HUES6 (cell line): ENCODE measurements around the gene FGFR3.

Experiments used
- H3K27ac ChIP-seq: 2 replicates; pipeline ENCODE4 v1.7.0; 2013; ENCODE audit warnings: low read depth, mild to moderate bottlenecking, low read length, inconsistent platforms
- H3K27me3 ChIP-seq: 2 replicates; pipeline ENCODE4 v1.6.1; 2013; ENCODE audit warnings: low read length; ENCODE audit not compliant: control insufficient read depth, insufficient read depth
- H3K36me3 ChIP-seq: 2 replicates; pipeline ENCODE4 v1.6.1; 2013; ENCODE audit warnings: low read length; ENCODE audit not compliant: control insufficient read depth, insufficient read depth
- H3K4me1 ChIP-seq: 2 replicates; pipeline ENCODE4 v1.6.1; 2013; ENCODE audit warnings: low read length; ENCODE audit not compliant: control insufficient read depth, insufficient read depth
- H3K4me3 ChIP-seq: 2 replicates; pipeline ENCODE4 v1.5.1; 2013; ENCODE audit warnings: low read depth, low read length
- H3K9ac ChIP-seq: one replicate; pipeline ENCODE4 v1.6.1; 2013; ENCODE audit warnings: mild to moderate bottlenecking, low read length
- H3K9me3 ChIP-seq: 2 replicates; pipeline ENCODE4 v1.6.1; 2013; ENCODE audit warnings: low read depth, low read length; ENCODE audit not compliant: control insufficient read depth, insufficient read depth

FGFR3 gene

DNA sequence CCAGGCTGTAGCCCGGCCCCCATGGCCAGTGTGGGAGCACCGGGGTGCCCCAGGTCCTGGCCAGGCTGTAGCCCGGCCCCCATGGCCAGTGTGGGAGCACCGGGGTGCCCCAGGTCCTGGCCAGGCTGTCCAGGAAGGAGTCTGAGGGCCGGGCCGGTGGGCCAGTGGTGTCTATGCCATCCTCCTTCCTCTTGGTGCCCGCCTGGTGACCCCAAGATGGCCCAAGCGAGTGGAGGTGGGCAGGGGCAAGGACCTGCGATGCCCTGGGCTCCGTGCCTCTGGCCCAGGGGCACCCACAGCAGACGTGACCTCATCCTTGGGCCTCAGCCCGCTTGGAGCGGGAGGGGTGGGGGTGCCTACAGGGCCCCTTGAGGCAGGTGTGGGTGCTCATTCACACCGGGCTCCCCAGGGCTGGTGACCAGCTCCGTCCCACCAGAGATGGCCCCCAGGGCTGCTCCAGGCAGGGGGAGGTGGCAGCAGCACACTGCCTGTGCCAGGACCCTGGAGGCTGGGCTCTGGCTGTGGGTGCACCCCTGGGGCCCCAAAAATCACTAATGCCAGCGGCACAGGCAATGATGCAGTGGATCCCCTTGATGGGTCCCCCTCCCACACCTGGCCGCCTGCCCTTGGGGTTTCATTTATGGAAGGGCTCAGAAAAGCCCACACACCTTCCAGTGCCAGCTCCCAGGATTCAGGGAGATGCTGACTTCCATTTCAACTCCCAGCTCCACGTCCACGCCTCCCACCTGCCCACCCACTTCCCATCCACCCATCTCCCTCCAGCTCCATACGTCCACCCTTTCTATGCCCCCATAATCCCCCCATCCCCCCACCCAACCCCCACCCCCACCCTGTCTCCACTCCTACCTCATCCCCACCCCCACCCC lies 36.0 kb upstream of the FGFR3 start:
- Histone ChIP-seq H3K9me3 (no peaks in the 10 kb centered on the region), H3K4me1 (peaks cover 16% of the 10 kb centered on the region), H3K27ac (no peak overlapping the region), H3K9ac (no peak overlapping the region), H3K27me3 (peaks cover 1% of the 10 kb centered on the region; the same call in 1 of the 2 replicates), H3K36me3 (no peaks in the 10 kb centered on the region), H3K4me3 (no peak overlapping the region)

DNA sequence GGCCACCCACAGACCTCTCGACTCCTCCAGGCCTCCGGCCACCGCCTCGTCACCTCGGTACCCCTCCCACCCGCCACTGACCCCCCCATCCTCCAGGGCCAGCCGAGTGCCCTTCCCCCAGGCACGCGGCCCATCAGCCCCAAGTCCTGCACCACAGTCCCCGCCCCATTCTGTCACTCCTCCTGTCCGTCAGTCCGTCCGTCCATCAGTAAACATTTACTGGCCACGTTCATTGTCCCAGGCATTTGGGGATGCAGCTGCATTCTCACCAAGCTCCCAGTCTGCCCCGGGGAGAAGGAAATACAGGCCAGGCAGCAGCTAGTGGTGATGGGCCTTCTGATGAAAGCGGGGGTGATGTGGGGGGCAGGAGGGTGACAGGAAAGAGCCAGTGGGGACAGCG lies 35.3 kb upstream of the FGFR3 start:
- Histone ChIP-seq H3K27ac (no peak overlapping the region), H3K9ac (no peak overlapping the region), H3K27me3 (peaks cover 7% of the 10 kb centered on the region), H3K4me1 (peaks cover 9% of the 10 kb centered on the region; the same call in 1 of the 2 replicates), H3K36me3 (no peaks in the 10 kb centered on the region), H3K4me3 (no peak overlapping the region), H3K9me3 (no peaks in the 10 kb centered on the region)

DNA sequence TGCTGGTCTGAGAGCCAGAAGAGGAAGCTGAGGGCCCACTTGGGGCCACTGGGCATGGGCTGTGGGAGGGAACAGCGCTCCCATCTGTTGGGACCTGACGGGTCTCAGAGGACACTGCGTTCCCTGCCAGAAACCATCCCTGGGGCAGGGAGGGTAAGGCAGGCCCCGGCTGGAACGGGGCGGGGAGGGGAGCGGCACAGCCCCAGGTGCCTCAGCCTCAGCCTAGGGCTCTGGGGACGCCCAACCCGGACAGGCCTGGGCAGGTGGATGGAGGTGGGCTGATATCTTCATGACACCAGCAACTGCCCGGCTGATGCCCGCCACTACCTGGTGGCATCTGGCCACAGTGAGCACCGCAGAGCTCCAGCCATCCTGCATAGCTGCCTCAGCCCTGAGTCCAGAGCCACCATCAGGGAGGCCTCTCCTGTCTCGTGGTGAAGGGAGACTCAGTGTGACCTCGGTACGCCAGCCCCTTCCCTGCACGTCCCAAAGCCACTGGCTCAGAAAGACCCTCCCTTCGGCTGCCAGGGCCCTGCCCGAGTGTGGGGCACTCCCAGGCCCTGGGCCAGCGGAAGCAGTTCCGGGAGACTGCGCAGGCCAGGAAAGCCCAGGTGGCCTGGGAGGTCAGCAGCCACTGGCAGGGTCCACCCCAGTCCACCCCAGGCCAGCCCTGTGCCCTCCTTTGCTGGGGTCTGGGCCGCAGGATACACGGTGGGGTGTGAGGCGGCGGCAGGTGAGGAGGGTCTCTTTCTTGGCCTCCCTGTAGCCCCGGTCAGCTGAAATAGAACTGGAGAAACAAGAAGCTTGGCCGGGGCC lies 34.6 kb upstream of the FGFR3 start:
- Histone ChIP-seq H3K4me1 (peaks cover 9% of the 10 kb centered on the region; the same call in 1 of the 2 replicates), H3K9ac (no peak overlapping the region), H3K27ac (no peak overlapping the region), H3K27me3 (peaks cover 7% of the 10 kb centered on the region), H3K4me3 (no peak overlapping the region), H3K36me3 (no peaks in the 10 kb centered on the region), H3K9me3 (no peaks in the 10 kb centered on the region)

DNA sequence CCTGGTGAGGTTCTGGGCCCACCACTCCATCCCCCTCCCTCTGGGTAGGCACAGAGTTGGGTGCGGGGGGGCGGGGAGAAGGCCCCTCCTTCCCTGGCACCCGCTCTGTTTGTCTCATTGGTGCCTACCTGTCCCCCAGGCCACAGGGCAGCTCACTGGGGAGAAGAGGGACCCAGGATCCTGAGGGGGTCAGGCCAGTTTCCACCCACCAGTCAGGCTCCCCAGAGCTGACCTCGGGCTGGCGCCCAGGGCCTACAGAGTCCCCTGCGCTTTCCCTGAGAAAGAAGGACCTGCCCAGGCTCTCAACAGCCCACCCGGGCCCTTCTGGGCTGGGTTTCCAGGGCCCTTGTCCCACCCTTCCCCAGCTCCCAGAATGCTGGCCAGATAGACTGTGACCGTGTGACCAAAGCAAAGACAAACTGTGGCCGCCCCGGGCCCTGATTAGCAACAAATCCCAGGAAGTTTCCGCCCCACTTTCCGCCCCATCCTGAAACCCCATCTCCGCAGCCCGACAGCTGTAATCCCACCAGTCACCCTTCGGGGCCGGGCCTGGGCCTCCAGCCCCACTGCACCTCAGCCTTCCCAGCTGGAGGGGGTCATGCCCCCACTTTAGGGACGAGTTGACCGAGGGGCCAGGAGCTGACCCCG lies 33.8 kb upstream of the FGFR3 start:
- Histone ChIP-seq H3K9me3 (no peaks in the 10 kb centered on the region), H3K27ac (no peak overlapping the region), H3K27me3 (peaks cover 10% of the 10 kb centered on the region), H3K4me1 (peaks cover 11% of the 10 kb centered on the region; the same call in 1 of the 2 replicates), H3K9ac (no peak overlapping the region), H3K4me3 (no peak overlapping the region), H3K36me3 (no peaks in the 10 kb centered on the region)

DNA sequence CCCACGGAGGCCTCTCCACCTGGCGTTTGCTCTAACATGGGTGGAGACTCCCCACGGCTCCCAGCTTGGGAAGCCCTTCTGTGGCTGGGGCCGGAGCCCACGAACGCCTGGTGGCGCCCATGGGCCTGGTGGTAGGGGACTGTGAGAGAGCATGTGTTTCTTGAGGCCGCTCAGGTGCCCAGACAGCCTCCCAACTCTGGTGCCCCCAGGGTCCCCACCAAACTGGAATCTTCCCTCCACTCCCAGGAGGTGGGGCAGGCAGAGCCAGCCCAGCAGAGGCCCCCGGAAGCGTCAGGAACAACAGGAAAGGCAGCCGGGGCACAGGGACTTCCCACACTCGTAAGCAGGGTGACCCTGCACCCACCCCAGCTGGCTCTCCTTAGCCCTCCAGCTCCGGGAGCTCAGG lies 33.3 kb upstream of the FGFR3 start:
- Histone ChIP-seq H3K9me3 (no peaks in the 10 kb centered on the region), H3K4me3 (no peak overlapping the region), H3K36me3 (no peaks in the 10 kb centered on the region), H3K9ac (no peak overlapping the region), H3K27me3 (peaks cover 10% of the 10 kb centered on the region), H3K4me1 (peaks cover 10% of the 10 kb centered on the region; the same call in 1 of the 2 replicates), H3K27ac (no peak overlapping the region)

DNA sequence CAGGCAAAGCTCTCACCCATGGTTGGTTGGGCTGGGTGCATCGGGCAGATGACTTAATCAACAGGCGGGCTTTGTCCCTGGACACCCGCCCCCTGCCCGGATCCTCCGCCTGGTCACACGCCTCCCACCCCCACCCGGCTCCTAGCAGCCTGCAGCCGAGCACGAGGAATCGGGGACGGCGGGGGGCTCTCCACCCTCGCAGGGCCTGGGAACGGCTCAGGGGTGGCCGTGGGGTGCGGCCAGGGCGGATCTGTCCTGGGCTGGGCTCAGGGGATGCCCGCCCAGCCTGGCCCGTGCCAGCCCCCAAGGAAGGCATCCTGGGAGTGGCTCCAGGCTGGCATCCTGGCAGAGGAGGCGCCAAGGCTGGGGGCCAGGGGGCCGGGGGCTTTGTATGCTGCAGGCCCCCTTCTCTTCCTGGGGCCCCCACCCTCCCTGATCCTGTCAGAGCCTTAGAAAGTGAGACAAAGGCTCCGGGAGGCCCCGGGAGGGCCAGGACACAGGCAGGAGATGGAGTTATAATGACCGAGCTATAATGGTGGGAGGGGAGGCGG lies 32.5 kb upstream of the FGFR3 start:
- Histone ChIP-seq H3K9me3 (no peaks in the 10 kb centered on the region), H3K27me3 (peaks cover 16% of the 10 kb centered on the region), H3K36me3 (no peaks in the 10 kb centered on the region), H3K4me3 (no peak overlapping the region), H3K4me1 (peaks cover 16% of the 10 kb centered on the region), H3K9ac (no peak overlapping the region), H3K27ac (no peak overlapping the region)

DNA sequence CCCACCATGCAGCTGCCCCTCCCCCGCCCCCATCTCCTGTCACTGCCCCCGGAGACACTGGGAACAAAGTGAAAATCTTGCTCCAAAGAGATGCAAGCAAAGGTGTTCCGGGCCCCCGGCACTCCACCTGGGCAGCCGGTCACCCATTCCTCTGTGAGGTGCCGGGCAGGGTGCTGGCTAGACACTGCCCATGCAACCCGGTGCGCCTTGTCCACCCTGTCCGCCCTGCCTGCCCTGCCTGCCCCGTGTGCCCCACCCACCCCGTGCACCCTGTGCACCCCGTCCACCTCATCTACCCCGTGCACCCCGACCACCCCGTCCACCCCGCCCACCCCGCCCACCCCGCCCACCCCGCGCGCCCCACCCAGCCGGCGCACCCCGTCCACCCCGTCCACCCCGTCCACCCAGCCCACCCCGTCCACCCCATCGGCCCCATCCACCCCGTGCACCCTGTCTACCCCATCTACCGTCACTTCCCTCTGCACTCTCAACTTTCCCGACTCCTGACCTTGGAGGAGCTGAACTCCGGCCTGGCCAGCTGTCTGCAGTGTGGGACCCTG lies 31.9 kb upstream of the FGFR3 start:
- peaks cover 16% of the 10 kb centered on the region for H3K27me3 ChIP-seq
- H3K4me3 ChIP-seq, result no peak overlapping the region
- no peaks in the 10 kb centered on the region for H3K36me3 ChIP-seq
- no peak overlapping the region for H3K27ac ChIP-seq
- H3K9me3 ChIP-seq, result no peaks in the 10 kb centered on the region
- no peak overlapping the region for H3K9ac ChIP-seq
- peaks cover 22% of the 10 kb centered on the region for H3K4me1 ChIP-seq

DNA sequence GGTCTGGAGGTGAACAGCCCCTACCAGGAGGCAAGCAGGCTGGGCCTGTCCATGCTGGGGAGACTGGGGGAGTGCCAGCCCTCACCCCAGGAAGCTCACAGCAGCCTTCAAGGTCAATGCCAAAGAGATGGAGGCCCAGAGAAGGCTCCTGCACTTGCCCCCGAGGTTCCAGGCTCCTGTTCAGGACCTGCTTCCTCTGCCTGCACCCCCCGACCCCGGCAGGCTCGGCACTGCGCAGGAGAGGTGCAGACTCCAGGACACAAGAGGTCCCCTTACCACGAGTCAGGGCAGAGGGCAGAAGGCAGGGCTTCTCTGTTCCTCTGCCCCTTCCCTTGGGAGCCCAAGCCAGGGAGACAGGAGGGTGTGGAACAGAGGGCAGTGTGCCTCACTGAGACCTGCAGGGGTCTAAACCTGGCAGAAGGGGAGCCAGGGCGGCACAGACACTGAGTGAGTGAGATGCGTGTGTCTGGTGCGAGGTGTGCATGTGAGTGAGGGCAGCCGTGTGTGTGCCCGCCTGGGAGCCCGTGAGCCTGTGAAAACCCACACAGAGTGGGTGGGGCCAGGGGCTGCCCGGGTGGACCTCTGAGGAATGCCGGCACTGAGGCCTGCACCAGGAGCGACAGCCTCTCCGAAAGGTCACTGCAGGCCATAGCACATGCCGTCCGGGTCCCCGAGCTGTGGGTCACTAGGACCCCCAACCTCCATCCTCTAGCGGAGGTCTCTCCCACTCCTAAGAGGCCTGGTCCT lies 30.7 kb upstream of the FGFR3 start:
- peaks cover 16% of the 10 kb centered on the region for H3K27me3 ChIP-seq
- no peaks in the 10 kb centered on the region for H3K36me3 ChIP-seq
- no peaks in the 10 kb centered on the region for H3K9me3 ChIP-seq
- H3K9ac ChIP-seq, result no peak overlapping the region
- H3K4me3 ChIP-seq, result no peak overlapping the region
- no peak overlapping the region for H3K27ac ChIP-seq
- H3K4me1 ChIP-seq, result peaks cover 28% of the 10 kb centered on the region

DNA sequence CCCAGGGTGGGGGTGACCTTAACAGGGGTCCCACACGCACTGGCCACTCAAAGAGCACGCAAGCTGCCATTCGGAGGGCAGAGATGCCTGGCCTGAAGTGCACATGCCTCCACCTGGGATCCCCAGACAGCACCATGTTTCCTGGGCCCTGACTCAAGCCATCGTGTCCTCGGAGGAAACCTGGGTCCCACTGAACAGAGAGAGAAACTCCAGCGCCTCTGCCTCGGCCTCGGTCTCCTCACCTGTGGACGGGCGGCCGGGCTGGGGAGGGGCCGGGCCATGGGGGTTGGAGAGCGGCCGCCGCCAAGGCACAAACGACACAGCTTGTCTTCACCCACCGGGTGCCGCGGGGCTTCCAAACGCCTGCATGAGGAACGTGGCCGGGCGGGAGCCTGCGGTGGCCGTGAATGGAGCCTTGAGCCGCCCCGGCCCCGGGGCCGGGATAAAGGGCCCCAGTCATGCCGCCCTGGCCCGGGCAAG lies 30.0 kb upstream of the FGFR3 start:
- no peak overlapping the region for H3K4me3 ChIP-seq
- no peak overlapping the region for H3K27ac ChIP-seq
- H3K27me3 ChIP-seq, result peaks cover 16% of the 10 kb centered on the region
- H3K9ac ChIP-seq, result no peak overlapping the region
- H3K36me3 ChIP-seq, result no peaks in the 10 kb centered on the region
- H3K4me1 ChIP-seq, result peaks cover 27% of the 10 kb centered on the region
- no peaks in the 10 kb centered on the region for H3K9me3 ChIP-seq

DNA sequence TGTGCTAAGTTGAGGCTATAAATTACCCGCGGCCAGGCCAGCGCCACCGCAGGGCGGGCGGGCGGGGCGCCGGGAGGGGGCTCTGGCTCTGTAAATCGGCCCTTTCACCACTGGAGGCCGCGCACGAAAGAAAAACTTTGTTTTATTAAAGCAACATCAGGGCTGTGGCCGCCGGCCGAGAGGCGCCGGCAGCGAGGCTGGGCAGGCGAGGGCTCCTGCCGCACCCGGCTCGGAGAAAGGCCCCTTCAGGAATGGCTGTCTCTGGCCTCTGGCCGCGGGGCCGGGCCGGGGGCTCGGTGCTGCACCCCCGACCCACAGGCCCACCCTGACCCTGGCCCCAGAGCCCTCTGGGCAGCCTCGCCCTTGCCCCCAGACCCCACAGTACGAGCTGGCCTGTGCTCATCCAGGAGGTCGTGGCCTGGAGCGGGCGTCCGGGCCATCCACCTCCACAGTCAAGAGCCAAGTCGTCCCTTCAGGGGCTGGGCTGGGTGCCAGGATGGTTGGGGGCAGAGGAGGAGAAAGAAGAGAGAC lies 29.5 kb upstream of the FGFR3 start:
- Histone ChIP-seq H3K36me3 (no peaks in the 10 kb centered on the region), H3K27ac (no peak overlapping the region), H3K4me1 (peaks cover 32% of the 10 kb centered on the region), H3K9ac (no peak overlapping the region), H3K9me3 (no peaks in the 10 kb centered on the region), H3K4me3 (no peak overlapping the region), H3K27me3 (peaks cover 16% of the 10 kb centered on the region)
